Endodermal cell (in vitro differentiated cells): ENCODE data around the gene TLL2. TPM values are rescaled to one million over a fixed set of nuclear protein-coding genes. Genes with fewer than 3 reads are reported as not detected.

Source experiments
- DNase-seq: peaks from one replicate; pipeline ENCODE4 v3.0.0-alpha.2; 2017
- H3K27ac ChIP-seq: 2 replicates; pipeline ENCODE4 v1.5.1; 2013; ENCODE audit warnings: mild to moderate bottlenecking, low read depth, low read length, moderate library complexity
- H3K27me3 ChIP-seq: 2 replicates; pipeline ENCODE4 v1.6.1; 2013; ENCODE audit warnings: mild to moderate bottlenecking, low read length, moderate library complexity; ENCODE audit not compliant: insufficient read depth, control insufficient read depth, poor library complexity, severe bottlenecking
- H3K36me3 ChIP-seq: 2 replicates; pipeline ENCODE4 v1.7.0; 2013; ENCODE audit warnings: mild to moderate bottlenecking, low read length, moderate library complexity; ENCODE audit not compliant: control insufficient read depth, insufficient read depth
- H3K4me1 ChIP-seq: one replicate; pipeline ENCODE4 v1.7.0; 2013; ENCODE audit warnings: low read length; ENCODE audit not compliant: control insufficient read depth, insufficient read depth
- H3K4me3 ChIP-seq: 2 replicates; pipeline ENCODE4 v1.5.1; 2013; ENCODE audit warnings: mild to moderate bottlenecking, low read length, moderate library complexity
- H3K9ac ChIP-seq: 2 replicates; pipeline ENCODE4 v1.6.1; 2013; ENCODE audit warnings: mild to moderate bottlenecking, low read length, moderate library complexity; ENCODE audit not compliant: poor library complexity, severe bottlenecking; ENCODE audit errors: extremely low read depth
- H3K9me3 ChIP-seq: 2 replicates; pipeline ENCODE4 v1.6.1; 2013; ENCODE audit warnings: mild to moderate bottlenecking, low read length, moderate library complexity; ENCODE audit not compliant: control insufficient read depth
- H3K27ac Mint-ChIP-seq: 2 replicates; pipeline ENCODE4 v1.8.0; 2020; ENCODE audit warnings: mixed read lengths
- H3K27me3 Mint-ChIP-seq: 2 replicates; pipeline ENCODE4 v1.8.0; 2021; ENCODE audit warnings: mild to moderate bottlenecking, mixed read lengths; ENCODE audit not compliant: insufficient read depth
- H3K36me3 Mint-ChIP-seq: 2 replicates; pipeline ENCODE4 v1.8.0; 2020; ENCODE audit warnings: low read depth, mixed read lengths
- H3K4me1 Mint-ChIP-seq: 2 replicates; pipeline ENCODE4 v1.8.0; 2020; ENCODE audit warnings: mixed read lengths
- H3K4me3 Mint-ChIP-seq: 2 replicates; pipeline ENCODE4 v1.8.0; 2020; ENCODE audit warnings: mild to moderate bottlenecking, moderate library complexity, mixed read lengths
- H3K9me3 Mint-ChIP-seq: 2 replicates; pipeline ENCODE4 v1.8.0; 2020; ENCODE audit warnings: mild to moderate bottlenecking, mixed read lengths
- WGBS, 2 experiments: methylation state at CpG; one replicate each; pipeline versions ENCODE4 v1.1.5 to v1.1.7; 2013; ENCODE audit warnings: missing lambda C conversion rate in 2 of 2, mixed read lengths in 1 of 2; ENCODE audit not compliant: insufficient coverage in 1 of 2, insufficient read length in 1 of 2; 5-methylcytosine and 5-hydroxymethylcytosine counted together
- total RNA-seq, 2 donors: library from RNA; stranded (reverse); fragmentation: NEBNext Ultra II Directional in 1 of 2; extraction: Animal tissue kit (Norgen Biotek cat#: 25700) in 1 of 2; gene quantifications; 2 replicates in 1 of 2; 3 replicates in 1 of 2; pipeline ENCODE4 v1.2.1, GENCODE V29; 2021
- TF ChIP-seq, protein P1 (sequence below): fragments of 200-600 bp; sonication (generic); conservative IDR thresholded peaks from 2 replicates; pipeline ENCODE4 v1.5.0; 2021; ENCODE audit warnings: antibody characterized with exemption, mild to moderate bottlenecking

Gene TLL2
- total RNA-seq, 2 donors from 2014 or later: 0.11 to 0.18 TPM

DNA sequence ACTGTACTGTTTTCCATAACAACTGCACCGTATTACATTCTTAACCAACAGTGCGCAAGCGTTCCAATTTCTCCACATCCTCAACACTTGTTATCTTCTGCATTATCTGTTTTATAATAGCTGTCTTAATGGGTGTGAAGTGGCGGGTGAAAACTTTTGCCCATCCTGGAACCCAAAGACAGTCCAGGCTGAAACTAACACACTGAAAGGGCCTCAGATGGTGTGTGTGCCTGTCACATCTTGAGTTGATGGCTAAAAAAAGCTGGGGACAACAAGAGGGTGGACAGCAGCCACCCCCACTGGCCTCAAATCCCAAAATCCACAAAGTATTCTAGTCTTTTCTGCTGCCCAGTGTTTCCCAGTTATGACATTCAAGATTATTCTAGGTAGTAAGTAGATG lies 174.3 kb downstream of the TLL2 start:
- H3K4me3 Mint-ChIP-seq: no peak overlapping the region
- Histone ChIP-seq H3K27me3 (no peaks in the 10 kb centered on the region), H3K4me3 (no peak overlapping the region), H3K9me3 (no peaks in the 10 kb centered on the region), H3K4me1 (peaks cover 2% of the 10 kb centered on the region), H3K27ac (no peak overlapping the region), H3K36me3 (no peaks in the 10 kb centered on the region), H3K9ac (no peak overlapping the region)
- 80 to 98% methylated on average over 2 to 4 of the region's 4 CpGs for WGBS, 2 experiments
- H3K9me3 Mint-ChIP-seq: no peaks in the 10 kb centered on the region
- peaks cover 16% of the 10 kb centered on the region for H3K4me1 Mint-ChIP-seq
- H3K27me3 Mint-ChIP-seq: peaks cover 8% of the 10 kb centered on the region
- H3K27ac Mint-ChIP-seq: no peak overlapping the region
- DNase-seq: no peak
- H3K36me3 Mint-ChIP-seq: no peaks in the 10 kb centered on the region
- TF ChIP-seq, protein P1, sequence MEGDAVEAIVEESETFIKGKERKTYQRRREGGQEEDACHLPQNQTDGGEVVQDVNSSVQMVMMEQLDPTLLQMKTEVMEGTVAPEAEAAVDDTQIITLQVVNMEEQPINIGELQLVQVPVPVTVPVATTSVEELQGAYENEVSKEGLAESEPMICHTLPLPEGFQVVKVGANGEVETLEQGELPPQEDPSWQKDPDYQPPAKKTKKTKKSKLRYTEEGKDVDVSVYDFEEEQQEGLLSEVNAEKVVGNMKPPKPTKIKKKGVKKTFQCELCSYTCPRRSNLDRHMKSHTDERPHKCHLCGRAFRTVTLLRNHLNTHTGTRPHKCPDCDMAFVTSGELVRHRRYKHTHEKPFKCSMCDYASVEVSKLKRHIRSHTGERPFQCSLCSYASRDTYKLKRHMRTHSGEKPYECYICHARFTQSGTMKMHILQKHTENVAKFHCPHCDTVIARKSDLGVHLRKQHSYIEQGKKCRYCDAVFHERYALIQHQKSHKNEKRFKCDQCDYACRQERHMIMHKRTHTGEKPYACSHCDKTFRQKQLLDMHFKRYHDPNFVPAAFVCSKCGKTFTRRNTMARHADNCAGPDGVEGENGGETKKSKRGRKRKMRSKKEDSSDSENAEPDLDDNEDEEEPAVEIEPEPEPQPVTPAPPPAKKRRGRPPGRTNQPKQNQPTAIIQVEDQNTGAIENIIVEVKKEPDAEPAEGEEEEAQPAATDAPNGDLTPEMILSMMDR: no peak

DNA sequence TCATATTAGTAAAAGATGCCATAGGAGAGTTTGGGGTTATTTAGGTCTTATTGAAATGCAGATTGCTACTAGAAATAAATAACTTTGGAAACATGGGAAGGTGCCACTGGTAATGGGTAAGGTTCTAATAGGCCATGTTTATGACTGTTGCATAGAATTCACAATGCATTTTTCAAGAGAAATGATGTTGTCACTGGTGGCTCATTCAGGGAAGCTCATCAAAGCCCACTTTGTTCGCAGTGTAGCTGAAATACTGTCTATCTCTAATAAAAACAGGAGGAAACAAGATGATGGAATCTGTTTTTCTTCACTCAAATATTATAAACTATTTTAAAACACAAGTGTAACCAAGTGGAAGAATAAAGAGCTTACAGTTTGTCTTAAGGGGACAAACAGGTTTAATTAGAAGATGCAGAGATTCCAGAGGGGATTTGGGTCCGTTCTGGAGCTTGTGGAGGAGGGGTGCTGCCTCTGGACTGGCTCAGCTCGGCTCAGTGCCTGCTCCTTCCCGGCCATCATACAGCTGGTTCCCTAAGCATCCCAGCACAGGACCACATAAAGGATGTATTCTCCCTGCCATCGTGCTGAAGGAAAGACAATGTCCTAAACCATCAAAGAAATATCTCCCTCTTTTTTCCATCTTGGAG lies 175.3 kb downstream of the TLL2 start:
- no peak for DNase-seq
- Histone ChIP-seq H3K9me3 (no peaks in the 10 kb centered on the region), H3K27me3 (peaks cover under 1% of the 10 kb centered on the region), H3K4me3 (no peak overlapping the region), H3K27ac (no peak overlapping the region), H3K36me3 (no peaks in the 10 kb centered on the region), H3K4me1 (peaks cover 2% of the 10 kb centered on the region), H3K9ac (no peak overlapping the region)
- Mint-ChIP-seq H3K4me3 (no peak overlapping the region), H3K36me3 (no peaks in the 10 kb centered on the region), H3K27me3 (peaks cover 9% of the 10 kb centered on the region), H3K9me3 (no peaks in the 10 kb centered on the region), H3K27ac (no peak overlapping the region), H3K4me1 (peaks cover 16% of the 10 kb centered on the region)
- TF ChIP-seq, protein P1: no peak
- WGBS, 2 experiments: 57 to 70% methylated on average over 3 to 5 of the region's 5 CpGs

DNA sequence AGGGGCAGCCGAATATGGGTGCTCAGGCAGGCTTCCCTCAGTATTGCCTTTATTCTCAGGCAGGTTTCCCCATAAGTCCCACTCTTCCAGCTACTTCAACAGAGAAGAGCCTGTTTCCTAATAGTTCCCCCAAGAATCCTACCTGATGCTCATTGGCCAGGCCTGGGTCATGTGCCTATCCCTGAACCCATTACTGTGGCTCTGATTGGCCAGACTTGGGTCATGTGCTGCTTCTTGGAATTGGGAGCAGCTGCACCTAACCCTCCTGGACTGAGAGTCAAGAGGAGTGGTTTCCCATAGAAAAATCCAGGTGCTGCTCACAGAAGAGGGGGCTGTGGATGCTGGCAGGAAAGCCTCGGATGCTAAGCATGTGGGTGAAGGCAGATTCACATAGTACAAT lies 176.6 kb downstream of the TLL2 start:
- peaks cover 16% of the 10 kb centered on the region for H3K4me1 Mint-ChIP-seq
- H3K27me3 Mint-ChIP-seq: peaks cover 9% of the 10 kb centered on the region
- H3K36me3 Mint-ChIP-seq: no peaks in the 10 kb centered on the region
- Histone ChIP-seq H3K36me3 (no peaks in the 10 kb centered on the region), H3K4me1 (peaks cover 2% of the 10 kb centered on the region), H3K4me3 (no peak overlapping the region), H3K27me3 (peaks cover 8% of the 10 kb centered on the region), H3K9ac (no peak overlapping the region), H3K9me3 (no peaks in the 10 kb centered on the region), H3K27ac (no peak overlapping the region)
- no peak overlapping the region for H3K27ac Mint-ChIP-seq
- TF ChIP-seq, protein P1: no peak
- H3K9me3 Mint-ChIP-seq: no peaks in the 10 kb centered on the region
- no peak for DNase-seq
- WGBS, 2 experiments: 93 to 100% methylated on average over 1 of the region's 2 CpGs
- no peak overlapping the region for H3K4me3 Mint-ChIP-seq
